Uterus (tissue), 4 donors: ENCODE measurements around the gene RFX3. TPM values are rescaled to one million over a fixed set of nuclear protein-coding genes. Genes with fewer than 3 reads are reported as not detected.

Experiments
- DNase-seq, 2 donors: peaks; one replicate each; pipeline ENCODE4 v3.0.0-alpha.2; 2019 to 2020
- H3K27ac ChIP-seq, 2 donors: fragments of 200-600 bp; sonication (generic); 1 replicate in 1 of 2; 2 replicates in 1 of 2; pipeline ENCODE4 v1.5.1; 2016 to 2018
- H3K27me3 ChIP-seq, 2 donors: fragments of 200-600 bp; sonication (generic); one replicate each; pipeline ENCODE4 v1.5.1; 2018 to 2019; ENCODE audit warnings: control low read depth in 1 of 2
- H3K36me3 ChIP-seq, 2 donors: fragments of 200-600 bp; sonication (generic); one replicate each; pipeline ENCODE4 v1.5.1; 2019; ENCODE audit warnings: control low read depth in 1 of 2
- H3K4me1 ChIP-seq, 2 donors: fragments of 200-600 bp; sonication (generic); one replicate each; pipeline ENCODE4 v1.5.1; 2018 to 2019; ENCODE audit warnings: control low read depth in 1 of 2
- H3K4me3 ChIP-seq, 2 donors: fragments of 200-600 bp; sonication (generic); 1 replicate in 1 of 2; 2 replicates in 1 of 2; pipeline ENCODE4 v1.5.1; 2018 to 2019; ENCODE audit warnings: mild to moderate bottlenecking in 1 of 2
- H3K9me3 ChIP-seq, 2 donors: fragments of 200-600 bp; sonication (generic); one replicate each; pipeline ENCODE4 v1.5.1; 2019; ENCODE audit warnings: control low read depth in 1 of 2
- POLR2A ChIP-seq, 2 donors: fragments of 450-650 bp; IDR thresholded peaks; one replicate each; pipeline ENCODE4 v1.6.1; 2016; ENCODE audit warnings: antibody characterized with exemption in 2 of 2, mild to moderate bottlenecking in 1 of 2, moderate library complexity in 1 of 2
- intact Hi-C: fragments of 100-400 bp; cut with DNase I; formaldehyde crosslinking; loops from one replicate; pipeline ENCODE4 v1.15.1; 2023; ENCODE audit warnings: low total_unique reads
- total RNA-seq, 4 donors: library from RNA; depleted of rRNA in 3 of 4; stranded (reverse); fragments of >200 nt in 3 of 4; gene quantifications; one replicate each; pipeline versions ENCODE4 v1.1.0 to v1.2.4, GENCODE V29; 2014 to 2023
- TF ChIP-seq, protein P1 (sequence below), 4 experiments: fragments of 200-600 bp in 2 of 4; fragments of 450-650 bp in 2 of 4; sonication (generic) in 2 of 4; IDR thresholded peaks; one replicate each; pipeline ENCODE4 v1.5.1; 2016 to 2019; ENCODE audit warnings: antibody characterized with exemption in 4 of 4, mild to moderate bottlenecking in 2 of 4, moderate library complexity in 1 of 4
- donor health status: DM: yes; HTN: yes; CAD: no.

Gene RFX3
- total RNA-seq, 4 donors from 2014 or later, result 8.5 to 43.3 (median 21.9) TPM

- TF ChIP-seq, protein P1, sequence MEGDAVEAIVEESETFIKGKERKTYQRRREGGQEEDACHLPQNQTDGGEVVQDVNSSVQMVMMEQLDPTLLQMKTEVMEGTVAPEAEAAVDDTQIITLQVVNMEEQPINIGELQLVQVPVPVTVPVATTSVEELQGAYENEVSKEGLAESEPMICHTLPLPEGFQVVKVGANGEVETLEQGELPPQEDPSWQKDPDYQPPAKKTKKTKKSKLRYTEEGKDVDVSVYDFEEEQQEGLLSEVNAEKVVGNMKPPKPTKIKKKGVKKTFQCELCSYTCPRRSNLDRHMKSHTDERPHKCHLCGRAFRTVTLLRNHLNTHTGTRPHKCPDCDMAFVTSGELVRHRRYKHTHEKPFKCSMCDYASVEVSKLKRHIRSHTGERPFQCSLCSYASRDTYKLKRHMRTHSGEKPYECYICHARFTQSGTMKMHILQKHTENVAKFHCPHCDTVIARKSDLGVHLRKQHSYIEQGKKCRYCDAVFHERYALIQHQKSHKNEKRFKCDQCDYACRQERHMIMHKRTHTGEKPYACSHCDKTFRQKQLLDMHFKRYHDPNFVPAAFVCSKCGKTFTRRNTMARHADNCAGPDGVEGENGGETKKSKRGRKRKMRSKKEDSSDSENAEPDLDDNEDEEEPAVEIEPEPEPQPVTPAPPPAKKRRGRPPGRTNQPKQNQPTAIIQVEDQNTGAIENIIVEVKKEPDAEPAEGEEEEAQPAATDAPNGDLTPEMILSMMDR (IDR thresholded peaks at IDR 0.05), result no peak
- no peak for TF ChIP-seq POLR2A (IDR thresholded peaks at IDR 0.05)
- intact Hi-C loops, result no loop called here
- H3K9me3 ChIP-seq, result no peaks in the 10 kb centered on the region
Observed at GRCh38 chr9:3502560-3503398, 23.0 kb downstream of the RFX3 start.

GRCh38 chr9:3500044-3500443, 25.8 kb downstream of the RFX3 start:
- Histone ChIP-seq H3K4me3 (no peak overlapping the region), H3K27ac (no peak overlapping the region), H3K27me3 (no peaks in the 10 kb centered on the region), H3K9me3 (no peaks in the 10 kb centered on the region), H3K4me1 (no peaks in the 10 kb centered on the region), H3K36me3 (no peaks in the 10 kb centered on the region)
- no peak for TF ChIP-seq POLR2A (IDR thresholded peaks at IDR 0.05)
- TF ChIP-seq, protein P1 (IDR thresholded peaks at IDR 0.05), result no peak
- DNase-seq, result no peak
- intact Hi-C loops, result no loop called here

More at GRCh38 chr9:3502560-3503398, 23.0 kb downstream of the RFX3 start:
- Histone ChIP-seq H3K4me1 (no peaks in the 10 kb centered on the region), H3K27me3 (no peaks in the 10 kb centered on the region), H3K27ac (no peak overlapping the region), H3K36me3 (no peaks in the 10 kb centered on the region), H3K4me3 (no peak overlapping the region)
- DNase-seq, result no peak

DNA sequence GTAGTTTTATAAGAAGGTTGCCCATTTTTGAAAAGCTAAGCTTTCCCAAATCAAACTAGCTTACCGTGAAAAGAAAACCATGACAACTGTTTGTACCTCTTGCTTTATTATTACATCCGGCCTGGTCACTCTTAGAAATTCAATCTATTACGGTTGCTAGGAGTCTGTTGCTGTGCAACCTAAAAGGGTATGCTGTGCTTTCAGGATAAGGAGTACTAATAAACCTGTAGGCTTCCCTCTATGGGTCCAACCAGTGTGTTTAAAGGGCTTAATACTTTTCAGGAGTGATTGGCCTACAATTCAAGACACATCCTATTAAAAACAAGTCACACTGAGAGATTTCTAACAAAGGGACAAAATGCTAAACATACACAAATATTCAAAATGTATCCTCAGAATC, 27.1 kb downstream of the RFX3 start:
- no peak for TF ChIP-seq POLR2A (IDR thresholded peaks at IDR 0.05)
- TF ChIP-seq, protein P1 (IDR thresholded peaks at IDR 0.05), result no peak
- intact Hi-C loops, result no loop called here
- Histone ChIP-seq H3K27me3 (no peaks in the 10 kb centered on the region), H3K4me3 (no peak overlapping the region), H3K36me3 (no peaks in the 10 kb centered on the region), H3K27ac (no peak overlapping the region), H3K4me1 (no peaks in the 10 kb centered on the region), H3K9me3 (no peaks in the 10 kb centered on the region)
- no peak for DNase-seq

DNA sequence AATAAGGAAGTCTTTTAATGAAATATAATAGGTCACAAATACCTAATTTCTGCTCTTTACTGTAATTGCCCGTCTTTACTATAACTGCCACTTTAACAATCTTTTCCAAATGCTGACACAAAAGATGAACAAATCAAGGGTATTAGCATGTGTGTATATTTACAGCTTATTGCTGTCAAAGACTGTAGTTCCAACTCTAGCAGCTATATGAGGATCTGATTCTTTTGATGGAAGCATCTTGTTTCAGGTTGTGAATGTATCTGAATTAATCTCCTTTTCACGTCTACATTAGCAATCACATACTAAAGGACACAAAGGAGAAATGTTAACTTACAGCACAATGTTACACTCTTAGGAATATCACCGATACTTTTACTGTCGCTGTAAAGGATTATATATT, 27.9 kb downstream of the RFX3 start:
- no peak for TF ChIP-seq POLR2A (IDR thresholded peaks at IDR 0.05)
- TF ChIP-seq, protein P1 (IDR thresholded peaks at IDR 0.05), result no peak
- Histone ChIP-seq H3K36me3 (no peaks in the 10 kb centered on the region), H3K27me3 (no peaks in the 10 kb centered on the region), H3K27ac (no peak overlapping the region), H3K9me3 (no peaks in the 10 kb centered on the region), H3K4me3 (no peak overlapping the region), H3K4me1 (no peaks in the 10 kb centered on the region)
- intact Hi-C loops, result no loop called here
- no peak for DNase-seq

GRCh38 chr9:3497401-3497800, 28.4 kb downstream of the RFX3 start:
- no peaks in the 10 kb centered on the region for H3K36me3 ChIP-seq
- intact Hi-C loops, result no loop called here
- TF ChIP-seq, protein P1 (IDR thresholded peaks at IDR 0.05), result no peak
- TF ChIP-seq POLR2A (IDR thresholded peaks at IDR 0.05), result no peak
- H3K4me3 ChIP-seq, result no peak overlapping the region
- no peaks in the 10 kb centered on the region for H3K27me3 ChIP-seq
- no peak for DNase-seq
- no peak overlapping the region for H3K27ac ChIP-seq
- H3K4me1 ChIP-seq, result no peaks in the 10 kb centered on the region
- H3K9me3 ChIP-seq, result no peaks in the 10 kb centered on the region
